B cell (primary cell): ENCODE data around the gene TMEM255B.

Source experiments
- EZH2 ChIP-seq: IDR thresholded peaks from 2 replicates; pipeline ENCODE4 v1.6.1; 2012; ENCODE audit warnings: borderline replicate concordance, low read depth, mild to moderate bottlenecking, moderate library complexity, low read length; ENCODE audit not compliant: insufficient read depth, poor library complexity, severe bottlenecking
- TF ChIP-seq, protein P1 (sequence below): fragments of 200-600 bp; IDR thresholded peaks from one replicate; pipeline ENCODE4 v1.8.0; 2022; ENCODE audit warnings: antibody characterized with exemption, mild to moderate bottlenecking

DNA sequence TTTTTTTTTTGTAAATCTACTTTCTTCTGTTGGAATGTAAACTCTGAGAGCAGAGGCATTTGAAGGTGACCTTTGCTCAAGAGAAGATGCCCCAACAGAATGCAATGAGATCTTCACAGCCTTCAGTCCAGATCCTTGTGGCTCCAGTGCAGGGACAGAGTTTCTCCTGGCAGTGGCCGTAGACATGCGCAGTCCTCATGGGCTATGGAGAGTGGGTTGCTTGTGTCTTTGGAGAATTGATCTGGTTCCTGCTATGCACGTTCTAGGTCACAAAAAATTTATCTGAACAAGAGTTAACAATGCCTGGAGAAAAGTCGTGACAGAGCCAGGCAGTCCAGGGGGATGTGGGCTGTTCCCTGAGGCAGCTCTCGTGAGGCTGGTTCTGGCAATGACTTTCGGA is 30.1 kb downstream of the TMEM255B start:
- TF ChIP-seq, protein P1, sequence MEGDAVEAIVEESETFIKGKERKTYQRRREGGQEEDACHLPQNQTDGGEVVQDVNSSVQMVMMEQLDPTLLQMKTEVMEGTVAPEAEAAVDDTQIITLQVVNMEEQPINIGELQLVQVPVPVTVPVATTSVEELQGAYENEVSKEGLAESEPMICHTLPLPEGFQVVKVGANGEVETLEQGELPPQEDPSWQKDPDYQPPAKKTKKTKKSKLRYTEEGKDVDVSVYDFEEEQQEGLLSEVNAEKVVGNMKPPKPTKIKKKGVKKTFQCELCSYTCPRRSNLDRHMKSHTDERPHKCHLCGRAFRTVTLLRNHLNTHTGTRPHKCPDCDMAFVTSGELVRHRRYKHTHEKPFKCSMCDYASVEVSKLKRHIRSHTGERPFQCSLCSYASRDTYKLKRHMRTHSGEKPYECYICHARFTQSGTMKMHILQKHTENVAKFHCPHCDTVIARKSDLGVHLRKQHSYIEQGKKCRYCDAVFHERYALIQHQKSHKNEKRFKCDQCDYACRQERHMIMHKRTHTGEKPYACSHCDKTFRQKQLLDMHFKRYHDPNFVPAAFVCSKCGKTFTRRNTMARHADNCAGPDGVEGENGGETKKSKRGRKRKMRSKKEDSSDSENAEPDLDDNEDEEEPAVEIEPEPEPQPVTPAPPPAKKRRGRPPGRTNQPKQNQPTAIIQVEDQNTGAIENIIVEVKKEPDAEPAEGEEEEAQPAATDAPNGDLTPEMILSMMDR: no peak
- TF ChIP-seq EZH2: no peak
